Hippocampal formation (tissue), 2 donors: ENCODE results near the gene TAF4.
"Not testable (repeated sequence)": the region's sequence is repeated elsewhere in the genome, so short reads cannot be mapped to it uniquely, and the experiment has no call there.

ENCODE experiments used
- DNase-seq, 2 donors: peaks; one replicate each; lab custom pipeline; 2025; lab: John Stamatoyannopoulos, UW

Gene TAF4

DNA sequence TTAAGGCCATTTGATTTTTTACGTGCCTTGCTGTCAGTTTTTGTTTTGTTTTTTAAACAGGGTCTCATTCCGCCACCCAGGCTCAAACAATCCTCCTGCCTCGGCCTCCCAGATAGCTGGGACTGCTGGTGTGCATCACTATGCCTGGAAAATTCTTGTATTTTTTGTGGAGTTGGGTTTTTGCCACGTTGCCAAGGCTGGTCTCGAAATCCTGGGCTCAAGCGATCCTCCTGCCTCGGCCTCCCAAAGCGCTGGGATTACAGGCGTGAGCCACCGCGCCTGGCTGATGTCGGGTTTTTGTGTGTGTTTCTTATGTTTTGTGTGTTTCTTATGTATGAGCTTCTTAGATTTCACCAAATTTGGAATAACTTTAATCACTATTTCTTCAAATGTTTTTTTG, 104.8 kb downstream of the TAF4 start:
- no peak for DNase-seq

DNA sequence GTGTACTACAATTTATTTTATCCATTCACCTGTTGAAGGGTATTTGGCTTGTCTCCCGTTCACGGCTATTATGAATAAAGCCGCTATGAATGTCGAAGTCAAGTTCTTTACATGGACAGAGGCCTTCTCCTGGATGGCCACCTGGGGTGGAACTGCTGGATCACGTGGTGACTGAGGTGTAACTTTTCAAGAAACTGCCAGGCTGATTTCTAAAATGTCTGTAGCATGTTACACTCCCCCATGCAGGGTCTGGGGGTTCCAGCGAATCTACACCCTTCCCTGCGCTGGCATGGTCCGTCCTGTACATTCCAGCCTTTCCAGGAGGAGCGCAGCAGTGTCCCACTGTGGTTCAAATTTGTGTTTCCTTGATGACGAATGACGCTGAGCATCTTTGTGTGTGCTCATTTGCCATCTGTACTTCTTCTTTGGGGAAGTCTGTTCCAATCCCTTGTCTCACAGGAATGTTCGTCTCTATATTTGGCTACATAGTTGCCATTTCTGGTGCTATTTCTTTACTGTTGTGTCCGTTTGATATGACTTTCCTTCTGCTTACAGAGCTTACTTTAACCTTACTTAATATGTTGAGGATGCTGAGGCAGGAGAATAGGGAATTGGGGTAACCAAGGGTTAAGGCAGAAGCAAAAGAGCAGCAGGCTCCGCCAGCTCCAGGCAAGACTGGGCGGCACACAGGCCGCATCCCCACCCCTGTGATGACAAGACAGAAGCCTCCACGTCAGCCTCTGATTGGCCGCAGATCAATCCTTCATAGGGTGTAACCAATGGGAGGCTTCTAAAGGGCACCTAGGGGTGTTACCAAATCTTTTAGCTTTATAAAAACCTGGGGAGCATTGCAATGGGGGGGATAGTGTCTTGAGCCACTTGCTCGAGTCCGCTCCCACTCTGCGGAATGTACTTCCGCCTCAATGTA, 106.6 kb downstream of the TAF4 start:
- peak in 1 of 2 donors; percentile 32 for DNase-seq

DNA sequence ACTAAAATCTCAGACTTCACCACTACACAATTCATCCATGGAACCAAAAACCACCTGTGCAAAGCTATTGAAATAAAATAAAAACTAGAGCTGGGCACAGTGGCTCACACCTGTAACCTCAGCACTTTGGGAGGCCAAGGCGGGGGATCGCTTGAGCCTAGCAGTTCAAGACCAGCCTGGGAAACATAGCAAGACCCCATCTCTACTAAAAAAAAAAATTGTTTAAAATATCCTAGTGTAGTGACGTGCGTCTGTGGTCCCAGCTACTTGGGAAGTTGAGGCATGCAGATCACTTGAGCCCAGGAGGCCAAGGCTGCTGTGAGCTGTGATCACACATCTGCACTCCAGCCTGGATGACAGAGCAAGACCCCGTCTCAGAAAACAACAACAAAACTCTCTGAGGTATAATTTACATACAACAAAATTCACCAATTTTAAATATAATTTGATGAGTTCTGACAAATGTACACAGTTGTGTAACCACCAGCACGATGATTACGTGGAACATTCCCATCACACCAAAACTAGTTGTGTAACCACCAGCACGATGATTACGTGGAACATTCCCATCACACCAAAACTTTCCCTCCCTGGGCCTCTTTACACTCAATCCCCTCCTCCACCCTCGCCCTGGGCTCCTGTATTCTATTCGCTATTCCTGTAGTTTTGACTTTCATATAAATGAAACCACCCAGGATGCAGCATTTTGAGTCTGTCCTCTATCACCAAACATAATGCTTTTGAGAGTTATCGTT, 107.5 kb downstream of the TAF4 start:
- DNase-seq = no peak

DNA sequence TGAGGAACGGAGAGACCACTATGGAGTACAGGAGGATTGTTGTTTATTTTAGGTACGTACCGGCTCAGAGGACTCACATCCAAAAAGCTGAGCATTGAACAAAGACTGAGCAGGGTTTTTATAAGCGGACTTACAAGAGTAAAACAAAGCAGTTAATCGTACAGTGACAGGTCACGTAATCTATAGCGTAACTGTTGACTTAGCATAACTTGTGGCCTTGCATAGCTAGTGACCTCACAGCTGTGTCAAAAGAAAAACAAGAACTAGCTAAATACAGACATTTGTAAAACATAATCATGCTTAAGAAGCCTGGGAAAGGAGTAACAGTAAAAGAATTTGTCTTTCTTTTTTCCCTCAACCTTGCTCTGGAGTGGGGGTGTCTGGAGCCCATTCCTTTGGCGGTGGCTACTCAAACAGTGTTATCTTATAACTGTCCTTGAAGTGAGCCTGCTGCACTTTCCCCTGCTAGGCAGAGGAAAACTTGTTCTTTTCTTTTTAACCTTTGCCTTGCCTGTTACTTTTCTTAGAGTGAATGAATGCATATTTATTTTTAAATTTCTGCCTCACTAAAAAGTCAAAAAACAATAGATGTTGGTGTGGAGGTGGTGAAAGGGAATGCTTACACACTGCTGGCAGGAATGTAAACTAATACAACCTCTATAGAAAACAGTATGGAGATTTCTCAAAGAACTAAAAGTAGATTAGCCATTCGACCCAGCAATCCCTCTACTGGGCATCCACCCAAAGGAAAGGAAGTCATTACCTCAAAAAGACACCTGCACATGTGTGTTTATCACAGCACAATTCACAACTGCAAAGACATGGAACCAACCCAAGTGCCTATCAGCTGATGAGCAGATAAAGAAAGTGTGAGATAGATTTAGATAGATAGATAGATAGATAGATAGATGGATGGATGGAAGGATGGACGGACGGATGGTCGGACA, 109.0 kb downstream of the TAF4 start:
- DNase-seq = no peak

DNA sequence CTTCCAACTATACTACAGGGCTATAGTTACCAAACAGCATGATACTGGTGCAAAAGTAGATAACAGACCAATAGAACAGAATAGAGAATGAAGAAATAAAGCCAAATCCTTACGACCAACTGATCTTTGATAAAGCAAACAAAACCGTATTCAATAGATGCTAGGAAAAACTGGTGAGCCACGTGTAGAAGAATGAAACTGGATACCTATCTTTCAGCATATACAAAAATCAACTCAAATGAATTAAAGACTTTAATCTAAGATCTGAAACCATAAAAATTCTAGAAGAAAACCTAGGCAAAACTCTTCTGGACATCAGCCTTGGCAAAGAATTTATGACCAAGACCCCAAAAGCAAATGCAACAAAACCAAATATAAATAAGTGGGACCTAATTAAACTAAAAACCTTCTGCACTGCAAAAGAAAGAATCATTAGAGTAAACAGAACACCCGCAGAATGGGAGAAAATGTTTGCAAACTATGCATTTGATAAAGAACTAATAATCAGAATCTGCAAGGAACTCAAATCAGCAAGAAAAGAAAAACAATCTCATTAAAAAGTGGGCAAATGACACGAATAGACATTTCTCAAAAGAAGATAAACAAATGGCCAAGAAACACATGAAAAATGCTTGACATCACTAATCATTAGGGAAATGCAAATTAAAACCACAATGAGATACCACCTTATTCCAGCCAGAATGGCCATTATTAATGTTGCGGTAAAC, 109.8 kb downstream of the TAF4 start:
- DNase-seq = no peak

DNA sequence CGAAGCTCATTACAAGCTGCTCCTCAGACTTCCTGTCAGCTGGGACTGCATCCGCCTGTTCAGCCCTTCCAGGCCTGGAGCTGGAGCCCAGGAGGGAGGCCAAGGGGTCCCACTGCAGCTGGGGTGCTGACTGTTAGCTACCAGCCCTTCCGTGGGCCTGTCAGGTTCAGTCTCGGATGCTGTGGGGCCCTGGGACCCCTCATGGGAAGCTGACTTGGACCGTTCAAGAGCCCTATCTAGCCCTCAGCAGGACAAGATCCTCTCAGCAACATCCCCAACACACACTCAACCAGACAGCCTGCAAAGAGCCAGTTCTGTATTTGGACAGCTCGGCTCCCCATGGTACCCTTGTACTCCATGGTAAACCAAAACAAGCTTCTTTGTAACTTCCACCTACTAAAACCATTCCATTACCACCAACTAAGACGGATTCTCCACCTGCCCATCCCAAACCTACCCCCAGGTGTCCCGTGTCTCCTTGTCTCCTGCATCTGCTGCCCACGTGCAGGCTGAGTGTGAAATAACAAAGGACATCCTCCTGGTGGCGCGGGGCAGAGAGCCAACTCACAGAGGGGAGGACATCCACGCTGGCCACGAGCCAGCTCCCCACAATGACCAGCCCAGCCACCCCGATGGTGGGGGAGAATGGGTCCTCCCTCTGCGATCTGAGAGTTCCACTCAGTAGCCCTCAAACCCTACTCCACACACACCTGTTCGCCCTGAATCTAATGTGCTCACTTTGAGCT, 111.2 kb downstream of the TAF4 start:
- no peak for DNase-seq

DNA sequence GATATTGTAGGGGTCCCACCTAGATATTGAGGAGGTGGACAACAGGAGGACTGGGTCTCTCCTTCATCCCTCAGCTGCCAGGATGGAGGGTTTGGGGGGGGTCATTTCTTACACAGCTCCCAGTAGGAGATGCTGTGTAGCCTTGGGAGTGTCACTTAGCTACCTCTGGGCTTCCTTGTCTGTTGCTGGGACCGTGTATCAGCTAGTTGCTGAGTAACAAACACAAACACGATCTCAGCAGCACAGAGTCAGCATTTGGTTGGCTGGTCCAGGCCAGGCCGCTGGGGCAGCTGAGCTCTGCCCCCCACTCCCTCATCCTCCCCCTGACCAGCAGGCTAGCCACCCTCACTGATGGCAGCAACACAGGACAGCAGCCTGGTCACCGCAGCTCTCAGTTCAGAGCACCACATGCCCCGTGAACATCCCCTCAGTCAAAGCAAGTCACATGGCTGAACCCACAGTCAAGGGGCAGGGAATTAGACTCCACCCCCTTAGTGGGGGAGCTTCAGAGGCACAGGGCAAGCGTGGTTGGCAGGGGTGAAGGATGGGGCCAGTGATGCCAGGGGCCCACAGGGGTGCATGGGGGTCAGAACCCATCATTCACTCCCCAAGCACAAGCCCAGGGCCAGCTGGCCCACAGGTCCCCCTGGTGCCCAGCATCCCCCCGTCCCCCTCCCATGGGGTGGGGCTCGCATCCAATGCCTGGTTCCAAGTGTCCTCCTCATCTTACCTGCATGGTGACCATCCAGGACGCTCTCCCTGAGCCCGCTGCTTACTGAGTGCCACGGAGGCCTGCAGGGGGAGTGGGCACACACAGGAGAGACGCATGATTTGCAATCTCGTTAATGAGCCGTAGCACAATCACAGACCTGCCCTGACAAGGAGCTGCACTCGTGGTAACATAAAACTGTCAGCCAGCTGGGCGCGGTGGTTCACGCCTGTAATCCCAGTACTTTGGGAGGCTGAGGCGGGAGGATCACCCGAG, 112.4 kb downstream of the TAF4 start:
- no peak for DNase-seq

DNA sequence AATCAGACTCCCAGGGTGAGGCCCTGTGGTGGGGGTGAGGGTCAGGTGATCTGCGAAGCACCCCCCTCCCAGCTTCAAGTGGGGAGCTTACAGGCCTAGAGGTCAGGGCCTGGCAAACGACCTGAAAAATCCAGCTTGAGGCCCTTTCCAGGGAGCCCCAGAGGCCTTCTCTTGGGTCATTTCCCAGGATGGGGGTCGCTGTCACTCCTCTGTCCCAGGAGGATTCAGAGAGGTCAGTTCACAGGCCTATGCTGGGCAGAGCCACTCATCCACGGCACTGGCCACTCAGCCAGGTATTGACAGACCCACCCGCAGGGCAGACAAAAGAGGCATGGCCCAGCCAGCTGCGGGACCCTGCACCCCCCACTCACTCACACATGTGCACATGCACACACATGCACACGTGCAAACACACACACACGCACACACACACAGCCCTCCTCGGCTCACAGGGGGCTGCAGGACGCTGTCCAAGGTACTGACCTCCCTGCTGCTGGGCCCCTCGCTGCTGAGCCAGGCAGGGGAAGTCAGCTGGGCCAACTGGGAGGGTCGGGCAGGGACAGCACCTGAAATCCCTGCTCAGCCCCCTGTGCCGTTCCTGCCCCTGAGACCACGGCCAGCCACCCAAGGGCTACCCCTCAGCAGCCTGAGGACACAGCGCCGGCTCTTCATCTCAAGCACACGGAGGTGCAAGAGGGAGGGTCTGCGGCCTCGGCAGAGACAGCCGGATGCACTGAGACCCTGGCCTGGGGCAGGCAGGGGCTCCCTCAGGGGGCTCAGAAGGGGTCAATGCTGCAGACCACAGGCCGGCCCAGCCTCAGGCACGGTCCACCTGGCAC, 113.8 kb downstream of the TAF4 start:
- DNase-seq = no peak

DNA sequence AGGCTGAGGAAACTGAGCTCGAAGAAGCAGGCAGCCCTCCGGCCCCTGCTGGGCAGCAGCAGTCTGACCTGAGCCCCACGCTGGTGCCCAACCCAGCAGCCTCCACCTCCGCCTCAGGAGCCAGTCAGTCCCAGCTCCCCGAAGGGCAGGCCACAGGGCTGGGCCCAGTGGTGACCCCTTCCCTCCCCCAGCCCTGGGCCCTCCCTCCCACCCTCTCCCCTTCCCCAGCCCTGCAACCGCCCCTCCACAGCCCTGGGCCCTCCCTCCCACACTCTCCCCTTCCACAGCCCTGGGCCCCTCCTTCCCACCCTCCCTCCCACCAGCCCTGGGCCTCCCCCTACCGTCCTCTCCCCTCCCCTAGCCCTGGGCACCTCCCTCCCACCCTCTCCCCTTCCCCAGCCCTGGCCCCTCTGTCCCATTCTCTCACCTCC, 115.0 kb downstream of the TAF4 start:
- no peak for DNase-seq

DNA sequence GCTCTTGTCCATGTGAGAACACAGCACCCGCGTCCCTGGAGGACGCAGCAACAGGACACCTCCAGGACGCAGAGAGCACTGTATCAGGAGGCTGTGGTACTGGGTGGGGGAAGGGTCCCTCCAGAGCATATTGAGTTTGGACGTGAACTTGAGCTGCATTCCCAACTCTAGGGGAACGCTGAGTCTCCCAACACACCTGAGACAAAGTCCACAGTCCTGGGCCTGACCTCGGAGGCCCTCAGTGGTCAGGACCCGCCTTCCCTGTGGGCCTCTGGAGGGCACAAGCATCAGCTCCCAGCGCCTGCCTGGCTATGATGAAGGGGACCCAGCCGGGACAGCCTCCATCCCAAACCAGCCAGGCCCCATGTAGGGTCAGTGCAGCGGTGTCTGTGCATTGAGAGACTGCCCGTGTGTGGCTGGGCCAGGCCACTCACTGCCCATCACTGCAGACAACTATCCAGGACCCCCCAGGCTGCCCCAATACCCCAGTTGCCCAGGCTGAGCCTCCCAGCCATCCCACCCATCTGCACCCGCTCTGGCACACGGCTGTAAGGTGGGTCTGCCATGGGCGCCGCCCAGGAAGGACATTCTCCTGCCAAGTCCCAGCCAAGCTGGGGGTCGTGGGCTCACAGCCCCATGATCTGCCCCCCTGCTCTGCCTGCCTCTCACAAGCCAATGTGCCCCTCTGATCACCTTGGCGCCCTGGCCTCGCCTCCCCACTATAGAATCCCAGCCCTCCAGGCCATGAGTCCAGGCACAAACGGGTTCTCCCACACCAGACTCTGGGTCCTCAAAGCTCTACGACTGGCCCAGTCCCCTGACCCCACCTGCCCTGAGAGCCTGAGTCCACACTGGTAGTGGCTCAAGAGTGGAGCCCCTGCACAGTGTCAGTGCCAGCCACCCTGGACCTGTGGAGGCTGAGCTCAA, 115.7 kb downstream of the TAF4 start:
- no peak for DNase-seq

DNA sequence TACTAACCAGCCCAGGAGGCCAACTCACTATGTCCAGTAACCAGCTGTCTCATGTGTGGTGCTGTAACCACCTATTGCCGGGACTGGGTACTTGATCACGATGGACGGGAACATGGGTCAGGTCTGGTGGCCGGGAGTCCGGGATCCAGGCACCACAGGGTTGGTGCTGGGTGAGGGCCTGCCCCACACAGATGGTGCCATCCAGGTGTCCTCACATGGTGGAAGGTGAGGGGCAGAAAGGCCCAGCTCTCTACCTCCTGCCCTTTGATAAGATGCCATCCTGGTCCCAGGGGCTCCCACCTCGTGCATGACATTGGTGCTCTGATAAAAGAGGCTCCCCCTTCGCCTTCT, 116.3 kb downstream of the TAF4 start:
- no peak for DNase-seq

DNA sequence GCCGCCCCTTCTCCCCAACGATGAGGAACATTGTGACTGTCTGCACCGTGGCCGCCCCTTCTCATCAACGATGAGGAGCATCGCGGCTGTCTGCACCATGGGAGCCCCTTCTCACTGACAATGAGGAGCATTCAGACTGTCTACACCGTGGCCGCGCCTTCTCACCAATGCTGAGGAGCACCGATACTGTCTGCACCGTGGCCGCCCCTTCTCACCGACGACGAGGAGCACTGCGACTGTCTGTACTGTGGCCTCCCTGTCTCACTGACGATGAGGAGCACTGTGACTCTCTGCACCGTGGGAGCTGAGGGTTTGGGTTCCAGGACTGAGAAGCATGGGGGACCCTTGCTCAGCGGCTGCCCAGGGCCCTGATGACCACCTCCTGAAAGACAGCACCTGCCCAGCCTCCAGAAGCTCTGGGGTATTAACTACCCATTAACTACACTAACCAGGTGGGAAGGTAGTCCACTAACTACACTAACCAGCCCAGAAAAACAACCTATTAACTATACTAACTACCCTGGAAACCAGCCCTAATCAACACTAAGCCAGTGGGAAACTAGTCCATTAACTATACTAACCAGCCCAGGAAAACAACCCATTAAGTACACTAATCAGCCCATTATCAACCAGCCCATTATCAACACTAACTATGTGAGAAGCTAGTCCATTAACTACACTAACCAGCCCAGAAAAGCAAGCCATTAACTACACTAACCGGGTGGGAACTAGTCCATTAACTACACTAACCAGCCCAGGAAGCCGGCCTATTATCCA, 116.9 kb downstream of the TAF4 start:
- DNase-seq = no peak

DNA sequence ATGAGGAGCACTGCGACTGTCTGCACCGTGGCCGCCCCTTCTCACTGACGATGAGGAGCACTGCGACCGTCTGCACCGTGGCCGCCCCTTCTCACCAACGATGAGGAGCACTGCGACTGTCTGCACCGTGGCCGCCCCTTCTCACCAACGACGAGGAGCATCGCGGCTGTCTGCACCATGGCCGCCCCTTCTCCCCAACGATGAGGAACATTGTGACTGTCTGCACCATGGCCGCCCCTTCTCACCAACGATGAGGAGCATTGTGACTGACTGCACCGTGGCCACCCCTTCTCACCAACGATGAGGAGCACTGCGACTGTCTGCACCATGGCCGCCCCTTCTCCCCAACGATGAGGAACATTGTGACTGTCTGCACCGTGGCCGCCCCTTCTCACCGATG, 117.6 kb downstream of the TAF4 start:
- not testable (repeated sequence) for DNase-seq

DNA sequence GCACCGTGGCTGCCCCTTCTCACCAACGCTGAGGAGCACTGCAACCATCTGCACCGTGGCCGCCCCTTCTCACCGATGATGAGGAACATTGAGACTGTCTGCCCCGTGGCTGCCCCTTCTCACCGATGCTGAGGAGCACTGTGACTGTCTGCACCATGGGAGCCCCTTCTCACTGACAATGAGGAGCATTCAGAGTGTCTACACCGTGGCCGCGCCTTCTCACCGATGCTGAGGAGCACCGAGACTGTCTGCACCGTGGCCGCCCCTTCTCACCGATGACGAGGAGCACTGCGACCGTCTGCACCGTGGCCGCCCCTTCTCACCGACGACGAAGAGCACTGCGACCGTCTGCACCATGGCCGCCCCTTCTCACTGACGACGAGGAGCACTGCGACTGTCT, 120.2 kb downstream of the TAF4 start:
- not testable (repeated sequence) for DNase-seq

DNA sequence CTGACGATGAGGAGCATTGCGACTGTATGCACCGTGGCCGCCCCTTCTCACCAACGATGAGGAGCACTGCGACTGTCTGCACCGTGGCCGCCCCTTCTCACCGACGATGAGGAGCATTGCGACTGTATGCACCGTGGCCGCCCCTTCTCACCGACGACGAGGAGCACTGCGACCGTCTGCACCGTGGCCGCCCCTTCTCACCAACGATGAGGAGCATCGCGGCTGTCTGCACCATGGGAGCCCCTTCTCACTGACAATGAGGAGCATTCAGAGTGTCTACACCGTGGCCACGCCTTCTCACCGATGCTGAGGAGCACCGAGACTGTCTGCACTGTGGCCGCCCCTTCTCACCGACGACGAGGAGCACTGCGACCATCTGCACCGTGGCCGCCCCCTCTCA, 120.7 kb downstream of the TAF4 start:
- not testable (repeated sequence) for DNase-seq

DNA sequence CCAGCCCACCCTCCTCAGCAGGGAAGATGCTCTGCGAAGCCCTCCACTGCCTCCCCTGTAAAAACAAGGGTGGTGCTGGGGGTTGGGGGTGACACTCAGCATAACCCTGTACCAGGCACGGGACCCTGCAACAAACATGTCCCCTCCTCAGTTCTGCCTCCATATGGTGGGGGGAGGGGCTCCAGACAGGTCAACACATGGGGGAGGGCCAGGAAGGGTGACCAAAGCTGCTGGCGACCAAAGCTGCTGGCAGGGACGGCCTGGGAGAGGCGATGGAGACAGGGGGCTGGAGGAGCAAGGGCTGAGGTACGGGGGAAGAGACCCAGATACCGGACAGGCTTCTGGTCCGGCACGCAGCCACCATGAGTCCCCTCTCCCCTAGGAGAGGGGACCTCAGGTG, 123.2 kb downstream of the TAF4 start:
- no peak for DNase-seq
